ENCODE measurements around the gene RNF20.
A peak's percentile ranks its signal among the peaks of the same experiment; 100 is the strongest.
"Not testable (repeated sequence)": the region's sequence is repeated elsewhere in the genome, so short reads cannot be mapped to it uniquely, and the experiment has no call there.

Gene RNF20

DNA sequence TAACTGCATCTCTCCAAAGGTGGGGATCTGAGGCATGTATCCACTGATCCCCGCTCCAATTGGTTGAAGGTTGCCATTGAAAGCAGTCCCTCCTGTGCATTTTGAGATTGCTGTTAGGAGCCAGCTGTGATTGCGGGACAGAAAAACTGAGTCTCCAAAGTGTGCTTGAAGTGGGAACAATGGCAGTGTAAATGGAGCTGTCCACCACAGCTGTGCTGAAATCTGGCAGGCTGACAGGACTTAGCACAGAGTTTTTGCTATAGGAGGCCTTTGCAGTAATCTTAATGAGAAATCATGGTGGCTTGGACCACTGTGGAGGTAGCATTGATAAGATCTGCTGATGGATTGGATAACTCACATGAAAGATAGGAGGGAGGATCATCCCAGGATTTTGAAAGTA, 3.3 kb downstream of the RNF20 start:
- ATAC-seq, result no peak
- peak; percentile 33 for DNase-seq

DNA sequence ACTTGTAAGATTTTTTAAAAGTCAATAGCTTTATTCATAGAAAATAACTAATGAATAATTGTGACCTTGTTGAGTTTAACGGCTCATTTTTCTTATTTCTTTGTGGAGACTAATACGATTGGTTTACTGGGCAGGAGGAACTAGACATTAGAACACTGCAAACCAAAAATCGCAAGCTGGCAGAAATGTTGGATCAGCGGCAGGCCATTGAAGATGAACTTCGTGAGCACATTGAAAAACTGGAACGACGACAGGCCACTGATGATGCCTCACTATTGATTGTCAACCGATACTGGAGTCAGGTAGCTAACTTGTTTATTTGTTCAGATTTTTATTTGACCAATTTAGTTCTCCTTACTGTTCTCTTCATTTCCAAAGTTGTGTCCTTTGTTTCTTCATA, 6.4 kb downstream of the RNF20 start:
- no peak for DNase-seq
- ATAC-seq, result no peak

DNA sequence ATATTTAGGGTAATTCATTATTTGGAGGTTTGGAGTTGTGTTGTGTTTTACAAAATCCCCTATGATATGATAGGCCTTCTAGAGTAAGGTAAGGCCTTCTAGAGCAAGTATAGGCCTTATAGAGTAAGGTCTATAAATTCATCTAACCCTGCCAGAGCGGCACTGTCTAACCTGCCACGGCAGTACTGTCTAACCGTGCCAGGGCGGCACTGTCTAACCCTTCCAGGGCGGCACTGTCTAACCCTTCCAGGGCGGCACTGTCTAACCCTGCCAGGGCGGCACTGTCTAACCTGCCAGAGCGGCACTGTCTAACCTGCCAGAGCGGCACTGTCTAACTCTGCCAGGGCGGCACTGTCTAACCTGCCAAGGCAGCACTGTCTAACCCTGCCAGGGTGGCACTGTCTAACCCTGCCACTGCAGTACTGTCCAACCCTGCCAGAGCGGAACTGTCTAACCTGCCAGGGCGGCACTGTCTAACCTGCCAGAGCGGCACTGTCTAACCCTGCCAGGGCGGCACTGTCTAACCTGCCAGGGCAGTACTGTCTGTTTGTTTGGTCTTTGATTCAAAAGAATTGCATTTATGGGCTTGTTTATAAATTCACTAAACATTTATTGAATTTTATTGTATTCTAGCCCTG, 9.6 kb downstream of the RNF20 start:
- no peak for ATAC-seq

DNA sequence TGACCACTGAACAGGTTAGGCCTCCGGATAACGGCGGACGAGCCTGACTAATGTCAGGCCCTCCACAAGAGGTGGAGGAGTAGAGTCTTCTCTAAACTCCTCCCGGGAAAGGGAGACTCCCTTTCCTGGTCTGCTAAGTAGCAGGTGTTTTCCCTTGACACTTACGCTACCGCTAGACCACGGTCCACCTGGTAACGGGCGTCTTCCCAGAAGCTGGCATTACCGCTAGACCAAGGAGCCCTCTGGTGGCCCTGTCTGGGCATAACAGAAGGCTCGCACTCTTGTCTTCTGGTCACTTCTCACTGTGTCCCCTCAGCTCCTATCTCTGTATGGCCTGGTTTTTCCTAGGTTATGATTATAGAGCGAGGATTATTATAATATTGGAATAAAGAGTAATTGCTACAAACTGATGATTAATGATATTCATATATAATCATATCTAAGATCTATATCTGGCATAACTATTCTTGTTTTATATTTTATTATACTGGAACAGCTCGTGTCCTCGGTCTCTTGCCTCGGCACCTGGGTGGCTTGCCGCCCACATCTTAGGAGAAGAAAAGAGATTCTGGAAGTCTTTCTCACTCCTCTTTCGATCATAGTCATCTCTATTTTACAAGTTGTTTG, 15.9 kb downstream of the RNF20 start:
- DNase-seq, result not testable (repeated sequence)

More for the DNA sequence above, 9.6 kb downstream of the RNF20 start:
- no peak for DNase-seq

DNA sequence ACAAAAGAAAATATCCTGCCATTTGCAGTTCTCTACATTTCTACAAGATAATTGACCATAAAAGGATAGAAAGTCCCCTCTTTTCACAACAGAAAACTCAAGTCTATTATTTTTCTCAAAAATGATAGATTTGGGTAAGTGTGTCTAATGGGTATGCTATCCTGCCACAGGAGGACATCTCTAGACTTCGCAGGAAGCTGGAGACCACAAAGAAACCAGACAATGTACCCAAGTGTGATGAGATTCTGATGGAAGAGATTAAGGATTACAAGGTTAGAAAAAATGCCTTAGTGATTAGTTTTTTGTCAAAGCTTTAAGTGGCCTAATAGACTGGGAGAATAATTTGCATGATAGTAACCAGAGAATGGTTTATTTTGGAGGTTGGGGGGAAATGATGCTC, 28.1 kb downstream of the RNF20 start:
- ATAC-seq (no peak), DNase-seq (no peak)

More for the DNA sequence above, 15.9 kb downstream of the RNF20 start:
- not testable (repeated sequence) for ATAC-seq

DNA sequence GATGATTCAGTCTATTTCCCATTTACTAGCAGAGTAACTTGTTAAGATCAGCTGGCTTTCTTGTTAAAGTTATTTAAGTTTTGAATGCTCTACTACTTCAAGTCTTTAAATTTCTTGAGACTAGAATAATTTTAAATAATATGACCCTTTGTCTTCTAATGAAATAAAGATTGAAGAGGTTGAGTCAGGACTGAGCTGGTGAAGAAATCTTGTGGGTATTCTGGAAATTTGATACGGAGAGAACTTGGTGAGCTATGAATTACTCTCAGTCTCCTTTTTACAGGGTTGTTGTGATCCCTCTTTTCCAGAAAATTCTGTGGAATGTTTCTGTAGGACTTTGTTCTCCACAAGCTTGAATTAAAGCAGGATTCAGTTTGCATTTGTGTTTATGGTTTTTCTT, 29.3 kb downstream of the RNF20 start:
- ATAC-seq (no peak), DNase-seq (no peak)

DNA sequence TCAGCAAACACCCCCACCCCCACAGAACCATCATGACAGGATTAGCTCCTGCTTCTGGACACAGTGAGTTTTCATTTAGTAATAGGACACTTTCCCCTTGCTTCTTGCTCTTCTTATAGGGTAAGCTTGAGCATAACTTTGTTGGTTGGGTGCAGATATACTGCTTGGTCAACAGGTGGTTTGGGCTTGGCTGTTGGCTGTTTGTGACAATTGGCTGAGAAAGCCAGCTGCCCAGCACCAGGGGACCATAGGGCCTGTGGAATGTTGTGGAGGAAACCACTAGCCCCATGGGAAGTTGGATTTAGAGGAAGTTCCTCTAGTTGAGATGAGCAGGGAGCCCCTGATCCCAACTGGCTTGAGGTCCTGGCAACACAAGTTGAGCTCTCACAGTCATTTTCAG, 30.6 kb downstream of the RNF20 start:
- no peak for ATAC-seq

DNA sequence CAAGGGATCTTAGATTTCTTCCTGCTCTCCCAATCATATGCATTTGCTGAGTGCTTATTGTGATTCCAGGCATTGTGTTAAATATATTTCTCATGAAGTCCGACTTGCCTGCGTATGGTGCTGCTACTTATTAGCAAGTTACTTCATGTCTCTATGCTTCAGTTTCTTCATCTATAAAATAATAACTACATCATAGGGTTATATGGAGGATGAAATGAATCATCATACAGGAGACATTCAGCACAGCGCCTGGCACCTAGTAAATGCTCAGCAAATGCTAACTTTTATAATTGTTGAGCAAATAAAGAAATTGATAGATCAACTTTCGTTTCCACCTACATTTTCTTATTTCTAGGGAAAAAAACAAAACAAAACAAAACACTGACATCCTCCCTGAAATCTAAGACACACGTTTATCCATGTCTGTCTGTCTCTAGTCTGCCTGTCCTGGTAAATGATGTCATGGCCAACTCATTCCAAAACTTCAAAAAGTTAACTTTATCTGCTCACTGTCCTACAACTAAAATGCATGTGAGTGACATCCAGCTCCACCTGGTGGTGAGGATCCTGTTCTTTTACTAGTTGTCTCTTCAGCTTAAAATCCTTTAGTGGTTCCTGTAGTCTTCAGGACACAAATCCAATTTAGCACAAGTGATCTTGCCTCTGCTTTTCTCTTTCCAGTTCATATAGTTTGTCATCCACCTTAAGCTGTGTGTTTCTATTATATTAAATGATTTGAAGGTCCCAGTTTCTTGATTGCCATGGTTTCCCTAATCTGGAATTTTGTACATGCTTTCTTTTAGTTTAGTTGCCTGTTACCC, 33.5 kb downstream of the RNF20 start:
- peak; percentile 38 for ATAC-seq

More for the DNA sequence above, 30.6 kb downstream of the RNF20 start:
- no peak for DNase-seq

DNA sequence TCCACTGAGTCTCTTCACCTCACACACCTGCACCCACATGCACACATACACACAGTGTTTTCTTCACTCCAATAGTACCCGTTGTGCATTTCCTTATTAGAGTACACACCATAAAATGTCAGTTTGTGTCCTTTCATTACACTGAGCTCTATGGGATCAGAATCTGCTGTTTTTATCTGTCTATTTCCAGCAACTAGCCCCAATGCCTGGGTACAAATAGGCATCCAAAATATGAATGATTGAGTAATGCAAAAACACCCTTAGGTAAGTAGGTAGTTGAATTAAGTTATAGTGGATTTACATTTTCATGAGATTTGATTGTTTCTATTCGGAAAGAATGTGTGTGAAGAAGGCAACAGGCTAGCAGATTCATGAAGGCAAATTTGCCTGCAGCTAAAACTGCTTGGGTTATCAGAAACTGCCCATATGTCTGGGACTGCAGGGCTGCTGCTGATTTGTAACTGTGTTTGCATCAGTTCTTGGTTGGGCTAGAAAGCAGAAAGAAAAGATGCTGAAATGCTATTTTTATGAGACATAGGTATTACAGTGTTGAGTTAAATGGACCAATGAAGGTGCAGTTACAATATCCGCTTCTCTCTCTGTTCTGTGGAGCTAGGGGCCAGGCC, 34.2 kb downstream of the RNF20 start:
- DNase-seq (no peak), ATAC-seq (no peak)

More for the DNA sequence above, 33.5 kb downstream of the RNF20 start:
- peak; percentile 28 for DNase-seq

DNA sequence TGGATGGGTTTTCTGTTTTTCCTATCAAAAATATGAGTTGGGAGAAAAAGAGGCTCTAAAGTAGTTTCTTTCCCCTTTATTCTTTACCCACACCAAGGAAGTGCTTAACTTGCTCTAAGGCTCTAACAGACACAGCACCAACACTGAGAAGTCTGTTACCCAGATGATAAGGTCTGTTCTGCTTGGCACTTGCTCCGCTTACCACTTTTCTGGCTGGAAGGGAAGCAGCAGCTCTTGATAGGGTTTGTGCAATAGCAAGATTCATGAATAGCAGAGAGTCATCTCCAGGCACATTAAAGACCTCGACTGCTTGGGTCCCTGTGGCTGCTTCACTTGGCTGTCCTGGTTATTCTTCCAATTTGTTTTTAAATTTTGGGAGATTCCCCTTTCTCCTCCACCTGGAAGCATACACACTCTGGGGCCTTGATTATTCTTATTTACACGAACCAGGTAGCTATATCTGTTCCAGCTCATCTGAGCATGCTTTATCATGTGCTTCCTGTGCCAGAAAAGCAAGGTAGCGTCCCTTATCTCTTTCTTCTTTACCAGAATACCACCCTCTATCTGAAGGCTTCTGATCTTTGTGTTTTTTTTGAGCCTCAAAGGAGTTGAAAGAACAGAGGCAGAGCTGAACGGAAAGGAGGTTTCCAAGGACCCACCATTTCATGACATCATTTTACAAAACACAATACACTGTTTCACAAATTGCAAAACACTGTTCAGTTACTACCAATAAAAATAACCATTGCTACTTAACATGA, 36.3 kb downstream of the RNF20 start:
- ATAC-seq, result no peak
- no peak for DNase-seq

DNA sequence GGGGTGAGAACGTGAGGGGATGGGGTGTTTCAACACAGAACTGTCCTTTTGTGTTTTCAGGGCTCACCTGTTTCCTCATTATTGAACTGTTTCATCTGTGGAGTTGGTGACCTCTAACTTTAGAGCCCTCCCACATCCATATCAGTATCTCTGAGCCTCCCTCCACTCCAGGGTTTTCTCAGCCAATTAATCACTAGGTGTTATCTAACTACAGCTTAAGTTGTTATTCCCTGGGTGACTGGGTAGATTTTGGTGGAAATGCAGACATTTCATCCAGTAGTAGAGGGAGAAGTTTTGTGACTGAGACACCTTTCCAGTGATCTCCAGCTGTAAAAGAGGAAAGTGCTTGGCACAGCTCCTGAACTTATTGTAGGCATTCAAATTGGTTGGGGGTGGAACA, 37.5 kb downstream of the RNF20 start:
- no peak for ATAC-seq
- no peak for DNase-seq

DNA sequence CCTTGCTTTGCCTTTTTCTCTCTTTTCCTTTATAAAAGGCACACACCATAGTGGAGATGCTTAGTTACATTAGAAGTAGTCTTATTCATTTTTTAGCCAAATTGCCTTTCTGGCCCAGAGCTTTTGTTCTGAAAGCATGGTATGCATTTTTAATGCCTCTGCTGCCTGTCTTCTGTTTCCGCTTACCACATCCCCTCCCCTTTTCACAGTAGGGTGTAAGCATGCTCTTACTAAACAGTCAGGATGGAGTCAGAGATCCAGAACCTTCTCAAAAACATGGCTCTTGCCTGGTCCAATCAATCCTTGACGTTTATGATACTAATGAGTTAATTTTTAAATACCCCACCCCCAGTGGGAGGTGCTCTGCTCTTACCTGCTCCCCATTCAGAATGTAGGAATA, 38.7 kb downstream of the RNF20 start:
- DNase-seq (no peak), ATAC-seq (peak; percentile 28)

DNA sequence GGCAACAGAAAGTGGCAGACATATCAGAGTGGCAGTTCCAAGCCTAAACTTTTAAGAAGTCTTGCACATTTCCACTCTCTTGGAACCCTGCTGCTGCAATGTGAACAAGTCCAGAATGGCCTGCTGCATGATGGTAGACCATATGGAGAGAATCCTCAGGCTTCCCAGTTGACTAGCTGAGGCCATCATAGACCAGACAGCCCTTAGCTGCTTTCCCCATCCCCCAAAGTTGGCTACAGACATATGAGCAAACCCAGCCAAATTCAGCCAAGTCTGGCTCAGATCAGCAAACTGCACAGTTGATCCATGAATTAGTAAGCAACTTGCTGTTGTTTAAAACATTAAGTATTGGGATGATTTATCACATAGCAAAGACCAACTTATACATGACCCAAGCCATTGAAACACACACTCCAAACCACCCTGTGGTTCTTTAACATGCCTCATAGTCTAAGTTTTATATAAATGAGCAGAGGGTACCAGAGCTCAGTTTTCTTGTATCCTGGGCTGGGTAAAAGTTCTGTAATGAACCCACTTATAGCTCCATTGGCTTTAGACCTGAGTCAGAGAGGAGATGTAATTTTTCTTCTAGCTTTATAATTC, 41.2 kb downstream of the RNF20 start:
- no peak for DNase-seq
- no peak for ATAC-seq

DNA sequence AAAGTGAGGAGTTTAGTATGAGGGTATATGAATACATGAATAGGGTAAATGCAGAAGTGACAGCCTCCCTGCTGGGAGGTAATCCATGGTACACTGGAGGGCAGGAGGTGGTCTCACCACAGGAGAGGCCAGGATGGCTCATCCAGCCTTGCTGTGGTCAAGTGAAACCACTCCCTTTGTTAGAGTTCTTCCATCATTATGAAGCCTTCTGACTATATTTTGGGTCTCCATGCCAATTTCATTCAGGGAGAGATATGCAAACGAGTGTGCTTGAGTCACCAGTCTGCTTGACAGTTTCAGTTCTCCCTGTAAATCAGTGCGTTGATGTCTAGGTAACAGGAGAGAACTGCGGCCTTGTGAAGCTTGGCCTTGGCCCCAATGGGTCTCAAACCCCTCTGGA, 44.7 kb downstream of the RNF20 start:
- DNase-seq (no peak), ATAC-seq (peak; percentile 23)

DNA sequence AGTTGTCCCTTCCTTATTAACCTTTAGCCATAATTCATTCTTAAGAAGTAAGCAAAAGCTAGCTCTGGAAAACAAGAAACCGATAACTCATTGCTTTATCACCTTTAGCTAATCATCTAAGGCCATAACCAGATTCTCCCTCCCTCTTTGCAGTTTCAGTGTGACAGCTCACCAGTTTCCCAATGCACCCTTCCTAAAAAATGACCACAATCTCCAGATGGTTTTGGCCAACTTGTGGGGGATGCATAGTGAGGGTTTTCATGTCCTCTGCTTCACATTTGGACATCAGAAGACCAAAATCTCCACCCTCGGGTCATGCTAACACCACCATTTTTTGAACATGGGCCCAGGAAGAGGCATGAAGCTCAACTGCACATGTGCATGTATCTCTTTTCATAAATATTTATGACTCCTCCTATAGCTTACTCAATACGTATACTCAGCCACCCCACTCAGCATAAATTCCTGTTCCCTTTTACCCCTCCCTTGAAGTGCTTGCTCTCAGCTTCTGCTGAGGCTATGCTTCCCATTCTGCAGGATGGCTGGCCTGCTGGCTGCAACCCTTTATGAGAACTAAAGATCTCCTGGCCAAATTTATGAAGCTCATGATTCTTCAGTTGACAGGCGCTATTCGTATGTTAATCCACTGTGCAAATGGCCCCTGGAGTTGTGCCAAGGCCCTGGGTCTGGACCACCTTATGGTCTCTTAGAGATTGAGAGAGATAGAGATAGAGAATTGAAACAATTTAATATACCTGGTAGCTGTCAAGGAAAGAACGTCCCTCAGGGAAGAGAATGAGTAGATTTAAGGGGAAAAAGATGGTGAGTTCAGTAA, 46.3 kb downstream of the RNF20 start:
- ATAC-seq, result no peak
- DNase-seq, result no peak

DNA sequence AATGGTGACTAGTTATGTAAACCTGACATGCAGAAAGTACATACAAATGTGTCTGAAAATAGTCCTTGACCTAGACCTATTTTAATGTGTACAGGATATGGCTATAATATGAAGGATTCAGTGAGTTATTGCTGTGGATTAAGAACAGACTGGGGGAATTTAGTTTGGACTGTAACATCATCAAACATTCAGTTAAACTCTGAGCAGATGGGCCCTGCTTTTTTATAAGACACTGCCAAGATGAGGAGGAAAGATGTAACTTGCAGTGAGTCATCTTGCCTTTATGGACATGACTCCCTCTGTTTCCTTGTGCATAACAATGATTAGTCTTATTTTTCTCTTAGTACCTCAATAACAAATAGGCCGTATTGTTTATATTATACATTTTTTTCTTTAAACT, 48.9 kb downstream of the RNF20 start:
- ATAC-seq (no peak), DNase-seq (no peak)

DNA sequence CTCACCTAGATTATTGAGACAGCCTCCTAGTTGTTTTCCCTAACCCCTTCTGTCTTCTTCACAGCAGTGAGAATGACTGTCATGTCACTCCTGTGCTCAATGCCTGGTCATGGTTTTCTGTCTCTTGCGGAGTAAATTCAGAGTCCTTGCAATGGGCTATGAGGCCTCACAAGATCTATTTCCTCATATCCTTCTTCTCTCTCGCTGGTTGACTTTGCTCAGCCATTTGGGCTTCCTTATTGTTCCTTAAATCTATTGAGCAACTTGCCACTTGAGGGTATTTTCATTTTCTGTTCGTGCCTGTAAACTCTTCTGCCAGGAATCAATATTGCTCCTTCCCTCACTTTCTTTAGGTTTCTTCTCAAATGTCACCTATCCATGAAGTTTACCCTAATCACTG, 52.1 kb downstream of the RNF20 start:
- no peak for ATAC-seq

DNA sequence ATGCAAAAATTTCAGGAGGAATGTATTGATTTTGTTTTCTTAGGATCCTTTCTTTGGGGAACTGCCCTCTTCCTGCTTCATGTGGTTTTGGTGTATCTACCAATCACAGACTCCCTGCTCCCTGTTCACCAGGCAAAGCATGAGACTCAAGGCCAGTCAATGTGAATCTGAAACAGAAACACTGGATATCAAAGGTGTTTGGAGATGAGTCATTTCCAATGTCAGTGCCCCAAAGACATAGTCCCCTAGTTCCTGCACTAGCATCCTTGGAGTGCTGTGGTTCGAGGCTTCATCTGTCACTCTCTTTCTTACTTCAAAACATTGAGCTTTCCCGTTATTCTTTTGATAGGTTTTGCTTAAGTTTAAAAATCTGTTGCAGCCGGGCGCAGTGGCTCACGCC, 53.0 kb downstream of the RNF20 start:
- peak; percentile 84 for ATAC-seq
- DNase-seq, result no peak

More for the DNA sequence above, 52.1 kb downstream of the RNF20 start:
- DNase-seq, result no peak

DNA sequence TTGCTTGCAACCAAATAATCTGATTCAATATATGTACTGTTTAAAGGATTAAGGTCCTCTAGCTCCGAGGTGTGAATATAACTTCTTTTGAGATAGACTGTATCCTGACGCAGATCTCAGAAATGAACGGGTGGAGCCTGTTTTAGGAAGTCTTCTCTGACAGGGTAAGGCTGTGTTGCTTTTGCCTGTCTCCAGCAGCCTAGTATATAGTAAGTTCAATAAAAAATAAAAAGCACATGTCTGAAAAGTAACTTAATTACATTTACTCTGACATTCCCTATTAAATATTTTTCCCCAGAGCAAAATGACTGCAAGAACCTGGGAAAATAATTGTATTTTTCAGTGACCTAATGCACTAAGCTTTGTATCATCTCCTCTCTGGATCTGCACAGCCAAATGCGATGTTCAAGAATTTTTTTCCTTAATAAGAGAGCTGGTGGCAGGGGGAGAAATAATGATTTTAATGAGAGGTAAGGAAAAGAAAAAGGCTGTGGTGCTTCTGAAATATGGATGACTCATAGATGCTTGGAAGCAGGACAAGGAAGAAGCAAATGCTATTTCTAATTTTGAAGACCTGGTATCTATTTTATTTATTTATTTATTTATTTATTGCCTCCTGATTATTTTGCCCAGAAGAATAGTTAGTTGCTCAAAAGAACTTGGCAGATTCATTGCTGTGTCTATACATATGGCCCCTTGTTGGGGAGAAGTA, 53.8 kb downstream of the RNF20 start:
- no peak for DNase-seq
- no peak for ATAC-seq

DNA sequence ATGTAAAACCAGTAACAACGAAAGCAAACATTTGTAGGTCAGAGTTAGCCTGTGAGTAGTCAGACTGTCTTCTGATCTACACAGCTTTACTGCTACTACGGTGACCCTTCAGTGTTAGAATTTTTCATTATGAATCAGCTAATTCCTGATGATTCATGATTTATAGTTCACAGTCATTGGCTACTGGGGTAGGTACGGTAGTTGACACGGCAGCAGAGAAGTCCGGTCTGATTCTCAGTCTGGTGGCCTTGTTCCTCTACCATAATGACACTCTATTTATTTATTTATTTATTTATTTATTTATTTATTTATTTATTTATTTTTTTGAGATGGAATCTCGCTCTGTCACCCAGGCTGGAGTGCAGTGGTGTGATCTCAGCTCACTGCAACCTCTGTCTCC, 56.4 kb downstream of the RNF20 start:
- not testable (repeated sequence) for ATAC-seq, DNase-seq

All from stimulated activated naive CD8-positive, alpha-beta T cell treated with anti-CD3 and anti-CD28 coated beads, Interleukin-15, Interleukin-2, amounts not matched to agents 100 U/mL and 50 U/mL, for 24 hours (primary cell).